Measurements from ENCODE around the gene KLHL36. TPM values are rescaled to one million over a fixed set of nuclear protein-coding genes. Genes with fewer than 3 reads are reported as not detected.

The KLHL36 gene
- total and polyA plus RNA-seq, 9 of the 15 experiments (the other 6 are each of a cell fraction or from before 2014, with no cell fraction given) = 2.1 to 51.2 (median 18.5) TPM

GRCh38 chr16:84683691-84684591, 35.6 kb downstream of the KLHL36 start:
- H3K4me3 ChIP-seq = no peak overlapping the region
- H3K9me3 ChIP-seq (replicated peaks; ENCODE audit: control insufficient read depth, insufficient read depth, low read depth, low read length) = 0 out of 2 replicates have a peak, but pooled peaks cover 5% of the 10 kb centered on the region
- H3K4me1 ChIP-seq (replicated peaks in 1 of 2; ENCODE audit: control insufficient read depth in 2 of 2, insufficient read depth in 2 of 2, low read length in 2 of 2) = no peaks in the 10 kb centered on the region; a peak in 2 of 5 replicates
- BruUV-seq (replicated peaks) = no TSS peak
- WGBS (ENCODE audit: insufficient coverage, low coverage, missing lambda C conversion rate) = 8% methylated on average over 15 of the region's 15 CpGs
- H3K9me1 ChIP-seq (ENCODE audit: control insufficient read depth, insufficient read depth, low read length) = no peaks in the 10 kb centered on the region
- H3K27ac ChIP-seq (ENCODE audit: extremely low read depth, low read depth, low read length) = no peak overlapping the region
- no peak for ATAC-seq
- DNase-seq (ENCODE audit: extremely low read depth in 1 of 4, low spot score in 3 of 4) = no peak
- H3K9ac ChIP-seq (ENCODE audit: insufficient read depth in 1 of 2, low read depth in 2 of 2, low read length in 2 of 2) = no peak overlapping the region
- no peak for FAIRE-seq
- peaks cover 26 to 28% of the 10 kb centered on the region in 2 experiments for H3K27me3 ChIP-seq (ENCODE audit: control insufficient read depth in 2 of 2, insufficient read depth in 2 of 2, low read length in 2 of 2)
- H3K36me3 ChIP-seq (ENCODE audit: control insufficient read depth, insufficient read depth, low read length) = no peaks in the 10 kb centered on the region
- ChIA-PET POLR2A (interaction anchor here (0.8 to 1.7 kb wide), 4 partner anchors 10 to 37 kb away, joined by 3 to 4 read pairs (median 4); no protein-coding TSS in a partner anchor), CTCF (ENCODE audit: low intra/inter-chr PET ratio) (no interaction called here)
- no peak overlapping the region for H3K4me2 ChIP-seq (ENCODE audit: insufficient read depth, low read length)
- no peak overlapping the region for H2AFZ ChIP-seq (ENCODE audit: low read depth, low read length)
- no peaks in the 10 kb centered on the region for H3K79me2 ChIP-seq (ENCODE audit: control insufficient read depth, insufficient read depth, low read length)
- no peaks in the 10 kb centered on the region for H4K20me1 ChIP-seq (replicated peaks; ENCODE audit: control insufficient read depth, insufficient read depth, low read length)
- in situ Hi-C loops (cut with MboI) = no loop called here
- intact Hi-C loops (cut with micrococcal nuclease) = no loop called here
- TF ChIP-seq DACH1 (IDR thresholded peaks at IDR 0.05; ENCODE audit: partially characterized antibody) = peak; percentile 94
- no peak for TF ChIP-seq ZNF764 (CRISPR knock-in tag; IDR thresholded peaks at IDR 0.05; ENCODE audit: low read depth)
- no peak for TF ChIP-seq POLR2AphosphoS5 (IDR thresholded peaks at IDR 0.05; ENCODE audit: control insufficient read depth, insufficient read depth, low read depth, low read length)
- no peak for TF ChIP-seq HDAC6 (IDR thresholded peaks at IDR 0.05; ENCODE audit: low read depth, low read length)
- no peak for TF ChIP-seq MITF (IDR thresholded peaks at IDR 0.05)
- TF ChIP-seq HMG20A (CRISPR knock-in tag; conservative IDR thresholded peaks at IDR 0.05) = no peak
- no peak for TF ChIP-seq HMGN3 (IDR thresholded peaks at IDR 0.05; ENCODE audit: borderline replicate concordance, extremely low read depth, insufficient read length, low read depth, low read length)
- TF ChIP-seq KDM1A (IDR thresholded peaks at IDR 0.05) = 0 out of 4 replicates have a peak, but pooled peaks of 1 of the 2 experiments have one; percentile 7
- no peak for TF ChIP-seq ZNF316 (IDR thresholded peaks at IDR 0.05)
- TF ChIP-seq BRF1 (IDR thresholded peaks at IDR 0.05; ENCODE audit: borderline replicate concordance, extremely low read depth, insufficient read length) = no peak
- no peak for TF ChIP-seq DMBX1 (CRISPR knock-in tag; IDR thresholded peaks at IDR 0.05; ENCODE audit: borderline replicate concordance)
- TF ChIP-seq TOE1 (IDR thresholded peaks at IDR 0.05; ENCODE audit: borderline replicate concordance) = no peak
- TF ChIP-seq TOE1 (CRISPR knock-in tag; IDR thresholded peaks at IDR 0.05; ENCODE audit: borderline replicate concordance, low read depth) = no peak
- TF ChIP-seq ZNF124 (CRISPR knock-in tag; IDR thresholded peaks at IDR 0.05) = no peak
- TF ChIP-seq, protein P1, sequence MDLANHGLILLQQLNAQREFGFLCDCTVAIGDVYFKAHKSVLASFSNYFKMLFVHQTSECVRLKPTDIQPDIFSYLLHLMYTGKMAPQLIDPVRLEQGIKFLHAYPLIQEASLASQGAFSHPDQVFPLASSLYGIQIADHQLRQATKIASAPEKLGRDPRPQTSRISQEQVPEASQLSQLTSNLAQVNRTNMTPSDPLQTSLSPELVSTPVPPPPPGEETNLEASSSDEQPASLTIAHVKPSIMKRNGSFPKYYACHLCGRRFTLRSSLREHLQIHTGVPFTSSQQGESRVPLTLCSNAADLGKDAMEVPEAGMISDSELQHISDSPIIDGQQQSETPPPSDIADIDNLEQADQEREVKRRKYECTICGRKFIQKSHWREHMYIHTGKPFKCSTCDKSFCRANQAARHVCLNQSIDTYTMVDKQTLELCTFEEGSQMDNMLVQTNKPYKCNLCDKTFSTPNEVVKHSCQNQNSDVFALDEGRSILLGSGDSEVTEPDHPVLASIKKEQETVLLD (IDR thresholded peaks at IDR 0.05) = peak; percentile 33; the same call in 1 of the 2 replicates
- no peak for TF ChIP-seq CTCFL (IDR thresholded peaks at IDR 0.05; ENCODE audit: borderline replicate concordance, insufficient read depth, low read depth, low read length, poor library complexity, severe bottlenecking)
